Hematopoietic multipotent progenitor cell treated with erythropoietin and hydrocortisone succinate and interleukin-3 and kit ligand, for 6 days (in vitro differentiated cells): ENCODE results near the gene NCAM1.
"Not testable (repeated sequence)": the region's sequence is repeated elsewhere in the genome, so short reads cannot be mapped to it uniquely, and the experiment has no call there.

Source experiments
- DNase-seq: peaks from one replicate; pipeline ENCODE4 v3.0.0-alpha.2; 2015

NCAM1 gene

DNA sequence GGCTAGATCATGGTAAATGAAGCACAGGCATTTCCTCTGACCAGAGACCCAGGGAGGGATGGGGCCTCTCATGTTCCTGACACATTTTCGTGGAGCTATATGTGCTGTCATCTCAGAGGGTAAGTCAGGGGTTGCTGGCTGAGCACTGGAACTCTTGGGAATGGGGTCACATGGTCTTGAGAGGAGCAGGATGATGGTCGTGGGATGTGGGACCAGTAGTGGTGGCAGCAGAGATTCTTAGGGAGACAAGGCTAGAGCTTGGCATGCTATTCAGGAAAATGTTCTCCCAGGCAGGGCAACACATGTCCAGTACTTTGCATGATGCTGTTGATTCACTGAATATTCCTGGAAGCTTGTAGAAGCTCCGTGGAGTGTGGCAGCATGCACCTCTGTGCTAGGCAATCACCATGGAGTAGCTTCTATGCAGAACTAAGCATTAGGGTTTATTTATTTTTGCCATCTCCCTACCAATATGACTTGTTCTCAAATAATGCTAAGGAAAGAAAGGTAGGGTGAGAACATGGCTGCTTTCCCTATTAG, 321.7 kb downstream of the NCAM1 start:
- DNase-seq = no peak

DNA sequence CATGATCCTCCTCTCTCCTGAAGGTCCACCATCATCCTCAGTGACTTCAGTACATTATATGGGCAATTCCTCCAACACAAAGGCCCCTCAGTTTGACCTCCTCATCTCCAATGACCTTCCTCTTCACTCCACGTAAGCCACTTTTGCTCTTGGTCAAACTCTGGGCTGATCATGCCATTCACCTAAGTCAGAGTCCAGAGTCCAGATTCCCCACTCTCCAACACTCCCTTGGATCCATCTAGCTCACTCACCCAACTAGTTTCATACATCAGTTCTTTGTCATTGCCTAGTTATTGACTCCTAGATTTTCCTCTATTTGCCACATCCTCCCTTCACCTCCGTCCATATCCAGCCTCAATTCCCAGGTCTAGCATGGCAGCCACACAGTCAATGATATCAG, 322.7 kb downstream of the NCAM1 start:
- no peak for DNase-seq

DNA sequence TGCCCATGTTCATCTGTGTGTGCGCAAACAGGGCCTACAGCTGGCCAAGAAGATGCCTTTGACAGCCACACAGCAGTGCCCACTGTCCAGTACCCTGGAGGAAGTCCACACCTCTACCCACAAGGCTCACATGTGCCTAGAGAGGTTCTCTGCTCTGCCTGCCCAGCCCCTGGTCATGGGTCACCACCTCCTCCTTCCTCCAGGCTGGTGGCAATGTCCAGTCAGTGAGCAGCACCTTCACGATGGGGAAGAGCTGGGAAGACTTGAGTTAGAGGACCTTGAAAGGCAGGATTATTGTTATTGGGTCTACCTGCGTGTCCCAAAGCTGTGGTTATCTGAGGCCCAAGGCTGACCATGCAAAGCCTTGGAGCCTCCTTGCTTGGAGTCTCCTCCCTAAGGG, 324.8 kb downstream of the NCAM1 start:
- no peak for DNase-seq

DNA sequence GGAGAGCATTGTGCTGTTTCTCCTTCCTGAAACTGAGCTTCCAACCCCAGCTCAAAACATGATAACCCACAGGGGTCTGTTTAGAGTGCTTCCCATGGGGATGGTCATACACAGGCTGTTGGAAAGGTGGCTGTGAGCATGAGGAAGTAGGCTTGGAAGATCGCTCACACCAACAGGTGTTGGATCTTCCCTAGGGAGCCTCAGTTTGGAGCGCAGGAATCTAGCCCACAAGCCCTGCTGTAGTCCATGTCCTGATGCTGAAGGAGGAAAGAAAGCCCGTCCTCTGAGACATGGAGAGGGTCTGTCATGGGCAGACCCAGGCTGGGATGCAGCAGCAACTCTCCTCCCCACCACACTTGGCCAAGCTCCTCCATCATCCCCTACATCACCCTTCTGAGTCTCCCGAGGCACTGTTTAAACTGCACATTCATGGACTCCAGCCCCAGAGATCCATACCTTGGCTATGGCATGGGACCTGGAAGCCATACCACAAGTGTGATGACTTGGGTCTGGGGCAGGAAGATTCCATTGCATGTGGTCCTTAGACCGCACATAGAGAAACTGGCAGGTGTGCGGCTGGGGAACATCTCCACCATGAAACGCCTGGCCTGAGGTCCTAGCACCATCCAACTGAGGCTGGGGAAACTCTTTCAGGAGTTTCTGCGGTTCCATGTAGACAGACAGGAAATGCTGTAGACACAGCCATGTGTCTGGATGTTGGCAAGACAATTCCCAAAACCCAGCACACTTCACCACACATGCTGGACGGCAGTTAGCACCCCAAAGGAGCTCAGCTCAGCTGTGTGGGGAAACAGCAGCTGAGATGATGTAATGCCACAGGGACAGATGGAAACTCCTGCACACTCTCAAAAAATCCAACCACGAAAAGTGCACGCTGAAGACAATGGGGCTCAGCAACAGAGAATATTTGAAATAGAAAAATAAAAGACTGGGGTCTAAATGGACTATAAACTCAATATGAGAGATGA, 325.6 kb downstream of the NCAM1 start:
- no peak for DNase-seq

DNA sequence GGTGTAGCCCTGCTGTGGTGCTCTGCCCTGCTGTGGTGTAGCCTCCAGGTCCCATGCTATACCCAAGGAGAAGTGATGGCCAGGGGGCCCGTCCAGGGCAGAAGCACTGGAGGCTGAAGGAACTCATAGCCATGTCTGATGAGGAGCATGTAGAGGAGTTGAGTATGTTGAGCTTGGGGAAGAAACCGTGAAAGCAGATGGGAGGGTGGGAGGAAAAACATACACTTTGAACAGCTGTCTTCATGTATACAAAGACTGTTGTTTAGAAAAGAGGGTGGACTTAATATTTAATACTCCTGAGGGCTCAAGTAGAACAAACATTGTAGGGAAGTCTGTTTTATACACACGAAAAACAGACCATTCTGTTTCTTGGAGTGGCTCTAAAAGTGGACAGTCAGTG, 326.6 kb downstream of the NCAM1 start:
- DNase-seq = no peak

DNA sequence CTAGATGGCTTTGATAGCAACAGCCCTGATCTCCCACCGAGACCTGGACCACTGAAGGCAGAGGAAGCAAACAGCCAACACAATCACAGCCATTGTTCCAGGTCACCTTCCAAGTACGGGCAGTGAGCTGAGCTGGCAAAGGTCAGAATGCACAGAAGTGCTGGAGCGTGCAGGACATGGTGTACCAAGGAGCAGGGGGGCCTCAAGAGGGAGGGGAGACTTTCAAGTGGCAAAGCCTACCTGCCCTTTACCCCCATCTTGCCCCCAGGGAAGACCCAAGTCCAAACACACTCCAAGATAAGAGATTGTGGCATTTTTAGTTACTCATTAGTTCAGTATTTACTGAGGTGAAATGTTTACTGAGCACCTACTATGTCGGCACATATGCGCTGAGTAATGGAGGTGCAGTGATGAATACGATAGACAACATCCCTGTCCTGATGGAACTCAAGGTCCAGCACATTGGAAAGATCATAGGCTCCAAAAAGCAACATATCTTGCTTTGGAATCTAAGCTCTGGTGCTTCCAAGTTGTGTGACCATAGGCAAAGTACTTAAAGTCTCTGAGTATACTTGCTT, 327.2 kb downstream of the NCAM1 start:
- no peak for DNase-seq

DNA sequence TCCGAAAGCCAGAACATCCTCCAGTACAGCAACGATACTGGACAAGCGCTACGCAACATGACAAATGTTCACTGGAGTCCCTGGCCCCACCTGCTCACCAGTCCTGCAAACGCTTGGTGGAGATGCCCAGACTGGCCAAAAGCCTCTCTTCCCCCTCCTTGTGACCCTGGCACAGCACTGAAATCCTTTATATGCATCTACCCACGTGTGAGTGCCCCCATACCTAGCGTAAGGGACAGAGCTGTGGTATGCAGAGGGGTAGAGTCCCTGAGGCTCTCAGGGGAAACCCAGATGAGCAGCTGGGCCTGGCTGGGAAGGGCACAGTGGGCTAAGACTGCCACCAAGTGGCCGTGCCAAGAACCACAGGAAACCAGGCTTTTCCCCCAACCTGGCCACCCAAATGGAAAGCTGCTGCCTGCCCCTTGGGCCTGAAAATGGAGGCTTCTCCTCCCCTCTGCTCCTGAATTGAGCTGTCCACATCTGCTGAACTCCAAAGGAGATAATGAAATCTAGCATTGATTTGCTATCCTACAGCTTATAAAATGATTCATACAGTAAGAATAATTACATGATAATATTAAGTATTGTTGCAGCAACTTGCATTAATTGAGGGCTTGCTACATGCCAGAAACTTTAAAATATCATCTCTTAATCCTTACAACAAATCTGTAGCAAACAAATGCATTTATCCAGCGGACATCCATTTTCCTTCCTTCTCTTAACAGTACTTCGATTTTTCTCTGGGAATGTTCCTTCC, 328.4 kb downstream of the NCAM1 start:
- peak; percentile 73 for DNase-seq

DNA sequence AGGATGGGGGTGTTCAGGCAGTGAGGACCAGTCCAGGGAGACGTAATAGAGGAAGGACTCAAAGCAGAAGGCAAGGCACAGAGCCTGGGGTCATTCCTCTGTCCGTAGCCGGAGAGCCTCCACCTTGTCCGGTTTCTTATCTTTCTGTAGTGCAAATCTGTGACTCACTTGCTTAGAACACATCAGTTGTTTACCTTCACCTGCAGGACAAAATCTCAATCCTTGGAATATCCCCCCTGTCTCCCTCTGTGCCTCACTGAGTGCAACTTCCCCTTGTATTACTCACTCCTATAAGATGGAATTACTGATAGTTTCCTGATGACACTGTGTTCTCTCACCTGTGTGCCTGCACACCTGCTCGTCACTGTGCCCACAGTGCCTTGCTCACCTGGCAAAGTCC, 332.7 kb downstream of the NCAM1 start:
- DNase-seq = no peak

DNA sequence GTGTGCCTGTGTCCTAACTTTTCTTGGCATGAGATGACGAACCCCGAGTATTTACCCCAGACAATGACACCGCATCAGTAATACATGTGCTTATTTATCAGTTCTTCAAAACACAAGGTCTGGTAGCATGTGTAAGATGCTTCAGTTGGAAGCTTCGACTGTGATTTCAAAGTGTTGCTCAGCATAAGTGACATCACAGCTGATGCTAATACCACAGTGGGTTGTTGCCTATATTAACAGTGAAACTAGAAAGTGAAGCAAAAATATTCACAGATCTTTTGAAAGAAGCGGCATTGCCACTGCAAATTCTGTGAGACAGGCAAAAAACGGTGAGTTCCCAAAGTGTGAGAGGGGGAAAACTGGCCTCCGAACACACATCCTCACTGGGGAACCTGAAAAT, 334.8 kb downstream of the NCAM1 start:
- no peak for DNase-seq

DNA sequence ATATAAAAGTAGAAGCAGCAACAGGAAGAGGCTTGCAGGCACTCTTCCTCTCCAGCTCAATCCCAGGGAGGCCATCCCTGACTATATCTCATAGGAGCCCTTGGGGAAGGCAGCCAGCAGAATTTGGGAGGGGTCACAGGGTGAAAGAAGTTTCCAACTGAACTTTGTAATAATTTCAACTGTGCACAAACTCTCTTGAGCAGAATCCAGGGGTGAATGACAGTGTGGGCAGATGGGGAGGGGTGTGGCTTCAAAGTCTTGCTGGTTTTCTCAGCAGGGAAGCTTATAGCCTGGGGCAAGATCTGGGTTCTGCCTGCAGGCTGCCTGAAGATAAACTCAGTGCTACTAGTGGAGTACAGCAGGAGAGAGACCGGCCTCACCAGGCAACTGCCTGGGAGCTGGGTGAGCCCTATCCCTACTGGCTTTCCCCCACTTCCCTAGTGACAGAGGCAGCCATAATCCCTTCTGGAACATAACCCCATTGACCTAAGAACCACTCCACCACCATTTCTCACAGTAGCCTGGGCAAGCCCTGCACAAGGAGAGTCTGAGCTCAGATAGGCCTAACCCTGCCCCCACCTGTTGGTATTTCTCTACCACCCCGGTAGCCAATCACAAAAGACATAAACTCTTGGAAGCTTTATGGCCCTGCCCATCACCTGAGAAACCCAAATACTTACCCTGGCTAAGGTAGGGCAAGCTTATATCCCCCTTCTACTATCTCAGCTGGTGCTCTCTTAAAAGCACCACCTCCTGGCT, 335.4 kb downstream of the NCAM1 start:
- DNase-seq = no peak

DNA sequence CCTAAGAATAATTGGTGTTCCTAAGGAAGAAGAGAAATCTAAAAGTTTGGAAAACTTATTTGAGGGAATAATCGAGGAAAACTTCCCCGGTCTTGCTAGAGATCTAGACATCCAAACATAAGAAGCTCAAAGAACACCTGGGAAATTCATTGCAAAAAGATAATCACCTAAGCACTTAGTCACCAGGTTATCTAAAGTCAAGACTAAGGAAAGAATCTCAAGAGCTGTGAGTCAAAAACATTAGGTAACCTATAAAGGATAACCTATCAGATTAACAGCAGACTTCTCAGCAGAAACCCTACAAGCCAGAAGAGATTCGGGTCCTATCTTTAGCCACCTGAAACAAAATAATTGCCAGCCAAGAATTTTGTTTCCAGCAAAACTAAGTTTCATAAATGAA, 337.3 kb downstream of the NCAM1 start:
- not testable (repeated sequence) for DNase-seq

DNA sequence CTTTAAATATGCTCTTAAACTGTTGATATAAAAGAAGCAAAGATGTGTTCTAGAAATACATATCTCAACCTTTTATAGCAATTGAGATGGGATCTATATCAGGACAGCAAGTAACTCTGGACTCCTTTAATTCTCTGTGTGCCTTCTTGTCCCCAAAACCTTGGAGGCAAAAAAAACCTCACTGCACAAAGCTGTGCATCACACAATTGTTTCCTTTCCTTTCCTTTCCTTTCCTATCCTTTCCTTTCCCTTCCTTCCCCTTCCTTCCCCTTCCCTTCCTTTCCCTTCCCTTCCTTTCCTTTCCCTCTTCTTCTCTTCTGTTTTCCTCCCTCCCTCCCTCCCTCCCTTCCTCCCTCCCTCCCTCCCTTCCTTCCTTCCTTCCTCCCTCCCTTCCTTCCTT, 343.7 kb downstream of the NCAM1 start:
- DNase-seq = no peak

DNA sequence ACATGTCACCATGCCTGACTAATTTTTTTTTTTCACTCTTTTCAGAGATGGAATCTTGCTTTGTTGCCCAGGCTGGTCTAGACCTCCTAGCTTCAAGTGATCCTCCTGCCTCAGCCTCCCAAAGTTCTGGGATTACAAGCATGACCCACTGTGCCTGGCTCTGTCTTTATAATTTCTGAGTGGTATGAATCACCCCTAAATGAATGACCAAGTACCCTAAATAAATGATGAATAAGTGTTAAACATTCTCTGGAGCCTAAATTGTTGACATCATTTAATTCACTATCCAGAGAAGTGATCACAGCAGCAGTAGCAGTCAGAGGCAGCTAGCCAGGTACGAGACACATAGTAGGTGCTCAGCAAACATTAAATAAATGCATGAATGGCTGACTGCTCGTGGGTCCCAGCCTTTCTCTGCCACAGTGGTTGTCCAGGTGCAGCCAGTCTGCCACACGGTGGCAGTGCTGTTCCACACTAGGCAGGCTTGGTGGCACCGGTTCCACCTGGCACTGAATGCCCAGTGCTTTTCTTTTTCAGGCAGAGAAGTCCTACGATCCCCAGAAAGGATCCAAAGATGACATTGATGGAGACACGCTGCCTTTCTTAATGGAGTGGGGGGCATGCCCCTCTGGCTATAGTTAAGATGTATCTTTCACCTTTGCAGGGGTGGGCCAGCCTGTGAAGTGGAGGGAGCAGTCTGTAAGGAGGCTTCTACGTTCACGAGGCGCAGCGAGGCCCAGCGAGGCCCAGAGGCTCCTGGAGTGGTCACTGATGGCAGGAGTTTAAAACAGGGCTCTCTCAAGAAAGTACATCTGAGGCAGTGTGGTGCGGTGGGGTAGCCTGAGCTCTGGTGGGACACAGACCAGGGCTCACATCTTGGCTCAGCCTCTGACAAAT, 344.5 kb downstream of the NCAM1 start:
- DNase-seq = peak; percentile 80

DNA sequence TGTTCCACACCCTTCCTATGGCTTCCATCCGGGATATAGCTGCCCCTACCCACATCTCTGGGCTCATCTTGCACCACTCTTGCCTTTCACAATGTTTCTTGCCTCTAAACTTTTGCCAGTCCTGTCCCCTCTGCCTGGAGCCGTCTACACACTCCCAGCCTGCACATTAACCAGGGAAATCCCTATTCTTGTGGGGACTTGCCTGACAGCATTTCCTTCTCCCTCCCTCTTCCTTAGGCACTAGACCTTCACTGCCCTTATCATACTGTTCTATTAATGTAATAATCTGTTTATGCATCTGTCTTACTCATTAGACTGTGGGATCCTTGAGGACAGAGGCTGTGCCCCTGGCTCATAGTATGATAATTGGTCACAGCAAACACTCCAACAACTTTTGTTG, 347.4 kb downstream of the NCAM1 start:
- DNase-seq = no peak

DNA sequence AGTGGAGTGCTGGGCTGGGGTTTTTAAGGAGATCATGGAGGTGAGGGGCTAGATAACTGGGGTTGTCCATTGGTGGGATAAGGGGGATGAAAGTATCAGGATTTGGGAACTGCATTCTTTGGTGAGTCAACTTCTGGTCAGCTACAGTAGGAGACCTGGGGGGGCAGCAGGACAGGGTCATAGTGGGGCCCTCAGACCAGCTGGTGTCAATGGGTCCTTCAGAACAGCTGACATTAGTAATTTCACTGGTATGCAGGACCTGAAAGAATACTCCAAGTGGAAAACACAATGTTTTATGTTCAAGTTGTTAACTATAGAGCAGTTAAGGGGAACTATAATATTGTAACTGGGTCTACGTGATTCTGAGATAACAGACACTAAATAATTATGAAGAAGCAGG, 350.3 kb downstream of the NCAM1 start:
- no peak for DNase-seq

DNA sequence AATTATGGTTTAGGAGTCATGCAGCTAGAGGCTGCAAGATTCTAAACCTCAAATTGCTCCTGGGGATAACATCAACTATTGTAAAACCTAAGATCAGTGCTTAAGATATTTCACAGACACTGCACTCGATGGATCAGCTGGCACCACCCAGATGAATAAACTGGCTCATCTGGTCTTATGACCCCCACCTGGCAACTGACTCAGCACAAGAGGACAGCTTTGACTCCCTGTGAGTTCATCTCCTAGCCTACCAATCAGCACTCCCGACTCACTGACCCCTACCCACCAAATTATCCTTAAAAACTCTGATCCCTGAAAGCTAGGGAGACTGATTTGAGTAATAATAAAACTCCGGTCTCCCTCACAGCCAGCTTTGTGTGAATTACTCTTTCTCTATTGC, 352.4 kb downstream of the NCAM1 start:
- DNase-seq = no peak

DNA sequence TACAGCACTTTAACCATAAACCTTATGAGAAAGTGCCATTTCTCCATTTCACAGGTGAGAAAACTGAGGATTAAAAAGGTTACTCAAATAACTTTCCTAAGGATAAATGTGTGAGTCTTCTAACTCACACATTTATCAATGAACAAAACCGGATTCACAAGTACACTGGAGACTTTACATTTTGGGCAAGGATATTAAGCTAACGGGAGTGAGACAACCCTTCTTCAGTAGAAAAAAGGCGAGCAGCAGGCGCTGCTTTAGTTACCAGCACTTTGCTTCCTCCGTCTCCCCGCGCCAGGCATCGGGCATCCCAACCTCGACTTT, 352.8 kb downstream of the NCAM1 start:
- DNase-seq = no peak

DNA sequence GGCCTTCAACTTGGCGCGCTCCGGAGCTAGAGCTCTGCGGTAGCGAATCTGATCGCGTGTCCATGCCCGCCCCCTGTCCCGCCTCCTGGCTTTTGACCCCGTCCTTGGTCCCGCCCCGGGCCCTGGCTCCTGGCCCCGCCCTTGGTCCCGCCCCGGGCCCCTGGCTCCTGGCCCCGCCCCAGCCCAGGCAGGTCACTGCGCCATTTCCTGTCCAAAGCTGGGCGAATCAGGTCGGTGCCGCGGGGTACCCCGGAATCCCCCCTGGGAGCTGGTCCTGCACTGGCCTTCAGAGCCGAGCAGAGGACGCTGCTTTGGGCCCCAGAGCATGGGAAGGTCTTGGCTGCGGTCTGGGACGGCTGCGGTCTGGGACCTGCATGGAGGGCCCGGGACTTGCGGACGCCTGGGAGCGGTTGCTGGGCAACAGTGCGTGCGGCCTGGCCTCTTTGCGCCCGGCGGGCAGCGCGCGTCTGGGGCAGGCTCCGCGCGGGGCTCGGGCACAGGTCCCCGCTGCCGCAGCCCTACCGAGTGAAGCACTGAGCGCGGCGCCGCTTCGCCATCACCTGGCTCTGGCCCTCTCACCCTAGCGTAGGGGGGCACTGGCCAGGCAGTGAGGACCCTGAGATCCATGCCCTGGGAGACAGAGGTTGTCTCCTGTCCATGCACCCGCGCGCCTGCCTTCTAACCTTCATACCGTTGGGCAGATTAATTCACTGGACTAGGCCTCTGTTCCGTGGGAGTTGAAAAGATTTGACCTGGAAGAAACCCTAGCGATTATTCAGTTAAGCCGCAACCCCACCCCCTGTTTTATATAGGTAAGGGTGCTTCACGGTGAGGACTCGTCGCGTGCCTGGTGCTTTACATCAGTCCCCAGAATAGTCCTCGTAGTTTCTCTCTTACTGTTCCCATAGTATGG, 353.4 kb downstream of the NCAM1 start, which contains the start of gene TTC12:
Gene TTC12, plus strand, starts transcription at position 195 of the 913 bp plus-strand sequence. CDS start 1,675 bp downstream, outside the sequence.
- peak; percentile 97 for DNase-seq

DNA sequence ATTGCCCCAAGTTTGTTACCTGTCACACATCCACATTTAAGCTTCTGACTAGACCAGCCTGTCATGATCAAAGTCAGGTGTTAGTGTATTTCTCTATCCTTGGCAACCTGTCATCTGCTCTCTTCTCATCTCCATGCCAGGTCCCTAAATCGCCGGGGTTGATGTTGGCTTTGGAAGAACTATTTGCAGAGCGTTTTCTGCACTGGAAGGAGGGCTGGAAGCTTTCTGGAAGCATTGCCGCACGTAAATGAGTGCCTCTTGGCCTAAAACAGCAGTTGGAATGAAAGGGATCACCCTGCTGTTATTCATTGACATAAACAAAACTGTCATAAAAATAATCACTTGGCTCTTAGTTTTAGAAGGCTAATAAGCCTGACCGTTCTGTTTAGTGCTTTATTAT, 354.6 kb downstream of the NCAM1 start:
- no peak for DNase-seq

DNA sequence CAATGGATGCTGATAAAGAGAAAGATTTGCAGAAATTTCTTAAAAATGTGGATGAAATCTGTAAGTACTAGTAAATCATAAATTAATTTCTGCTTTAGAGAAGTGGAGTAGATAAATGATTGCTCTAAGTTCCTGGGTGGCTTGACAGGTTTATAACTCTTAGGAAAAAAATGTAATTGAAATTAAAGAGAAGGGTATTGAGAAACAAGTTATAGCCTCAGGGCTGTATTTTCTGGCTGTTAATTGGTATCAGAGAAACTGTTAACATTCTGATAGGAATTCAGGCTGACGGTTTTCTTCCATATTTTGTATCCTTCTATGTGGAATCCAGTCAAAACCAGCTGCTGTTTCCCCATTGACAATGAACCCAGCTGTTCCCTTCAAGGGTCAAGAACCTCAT, 355.0 kb downstream of the NCAM1 start:
- no peak for DNase-seq

DNA sequence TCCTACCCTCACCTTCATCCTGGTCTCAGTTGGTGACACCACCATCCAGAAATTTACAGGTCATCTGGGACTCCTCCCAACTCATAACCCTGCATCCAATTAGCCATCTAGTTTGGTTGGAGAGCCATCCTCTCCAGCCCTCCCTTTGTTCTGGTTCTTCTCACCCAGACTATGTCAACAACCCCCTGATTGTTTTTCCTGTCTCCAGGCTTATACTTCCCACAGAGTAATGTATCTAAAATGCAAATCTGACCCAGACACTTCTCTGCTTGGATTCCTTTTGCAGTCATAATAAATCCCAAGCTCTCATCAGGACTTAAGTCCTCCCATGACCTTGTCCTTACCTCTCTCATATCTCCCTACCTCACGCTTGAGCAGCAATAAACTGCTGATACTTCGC, 356.1 kb downstream of the NCAM1 start:
- DNase-seq = no peak
